Neural cell (in vitro differentiated cells): Measurements from ENCODE around the gene ARHGEF39. TPM values are rescaled to one million over a fixed set of nuclear protein-coding genes. Genes with fewer than 3 reads are reported as not detected.

Experiments
- H2AFZ ChIP-seq: fragments of 200-600, 300-800 bp; sonication (generic), shearing (Covaris generic); 2 replicates; pipeline ENCODE4 v1.6.0; 2014; ENCODE audit warnings: low read depth, mild to moderate bottlenecking, antibody characterized with exemption, low read length, moderate library complexity
- H3F3A ChIP-seq: fragments of 200-600 bp; shearing (Covaris generic); 2 replicates; pipeline ENCODE4 v1.6.1; 2016; ENCODE audit warnings: mild to moderate bottlenecking, moderate library complexity, mixed read lengths, antibody characterized with exemption, low read length; ENCODE audit not compliant: insufficient read depth, poor library complexity, severe bottlenecking
- H3K27ac ChIP-seq: fragments of 200-600, 300-800 bp; sonication (generic), shearing (Covaris generic); 2 replicates; pipeline ENCODE4 v1.5.1; 2014; ENCODE audit warnings: mild to moderate bottlenecking, low read length, moderate library complexity
- H3K27me3 ChIP-seq: fragments of 300-800, 200-600 bp; sonication (generic), shearing (Covaris generic); 2 replicates; pipeline ENCODE4 v1.6.0; 2014; ENCODE audit warnings: mild to moderate bottlenecking, low read depth, low read length, moderate library complexity; ENCODE audit not compliant: insufficient read depth
- H3K36me3 ChIP-seq: fragments of 300-800, 200-600 bp; sonication (generic), shearing (Covaris generic); 2 replicates; pipeline ENCODE4 v1.5.1; 2014; ENCODE audit warnings: mild to moderate bottlenecking, antibody characterized with exemption, low read length, moderate library complexity; ENCODE audit not compliant: insufficient read depth
- H3K4me2 ChIP-seq: fragments of 300-800, 200-600 bp; sonication (generic), shearing (Covaris generic); 2 replicates; pipeline ENCODE4 v1.6.0; 2014; ENCODE audit warnings: mild to moderate bottlenecking, low read length
- H3K4me3 ChIP-seq: fragments of 300-800, 200-600 bp; sonication (generic), shearing (Covaris generic); 2 replicates; pipeline ENCODE4 v1.5.1; 2014; ENCODE audit warnings: mild to moderate bottlenecking, low read length, moderate library complexity
- H3K79me2 ChIP-seq: fragments of 200-600 bp; shearing (Covaris generic); replicated peaks from 2 replicates; pipeline ENCODE4 v1.6.0; 2014; ENCODE audit warnings: mild to moderate bottlenecking, low read length, moderate library complexity; ENCODE audit not compliant: insufficient read depth
- H3K9ac ChIP-seq: fragments of 300-800, 200-600 bp; sonication (generic), shearing (Covaris generic); 2 replicates; pipeline ENCODE4 v1.6.1; 2016; ENCODE audit warnings: mild to moderate bottlenecking, low read length, mixed read lengths
- H3K9me2 ChIP-seq: fragments of 200-600 bp; shearing (Covaris generic); 2 replicates; pipeline ENCODE4 v1.6.1; 2016; ENCODE audit warnings: mild to moderate bottlenecking, low read length, mixed read lengths; ENCODE audit not compliant: insufficient read depth
- H3K9me3 ChIP-seq: fragments of 200-600, 300-800 bp; sonication (generic), shearing (Covaris generic); 2 replicates; pipeline ENCODE4 v1.6.1; 2016; ENCODE audit warnings: mild to moderate bottlenecking, mixed run types, low read length, moderate library complexity, mixed read lengths
- H4K20me1 ChIP-seq: fragments of 200-600 bp; shearing (Covaris generic); 2 replicates; pipeline ENCODE4 v1.6.1; 2016; ENCODE audit warnings: mild to moderate bottlenecking, mixed run types; ENCODE audit not compliant: insufficient read depth
- EP300 ChIP-seq: fragments of 450-650 bp; conservative IDR thresholded peaks from 2 replicates; pipeline ENCODE4 v1.6.1; 2014; ENCODE audit warnings: antibody characterized with exemption, mild to moderate bottlenecking, moderate library complexity; ENCODE audit not compliant: poor library complexity, severe bottlenecking
- EZH2 ChIP-seq: fragments of 200-600, 300-800 bp; shearing (Covaris generic), sonication (generic); IDR thresholded peaks from 2 replicates; pipeline ENCODE4 v1.6.1; 2014; ENCODE audit warnings: antibody characterized with exemption, low read length, borderline replicate concordance, mild to moderate bottlenecking; ENCODE audit not compliant: insufficient read depth, poor library complexity, severe bottlenecking
- MXI1 ChIP-seq: fragments of 450-650 bp; conservative IDR thresholded peaks from 2 replicates; pipeline ENCODE4 v1.6.1; 2014; ENCODE audit warnings: antibody characterized with exemption, mild to moderate bottlenecking; ENCODE audit not compliant: poor library complexity, severe bottlenecking
- POLR2AphosphoS5 ChIP-seq: IDR thresholded peaks from 2 replicates; pipeline ENCODE4 v1.6.1; 2012
- RAD21 ChIP-seq: fragments of 450-650 bp; conservative IDR thresholded peaks from 2 replicates; pipeline ENCODE4 v1.6.1; 2014; ENCODE audit warnings: antibody characterized with exemption, mild to moderate bottlenecking, moderate library complexity
- SMC3 ChIP-seq: fragments of 450-650 bp; conservative IDR thresholded peaks from 2 replicates; pipeline ENCODE4 v1.6.1; 2014; ENCODE audit warnings: antibody characterized with exemption, mild to moderate bottlenecking, moderate library complexity; ENCODE audit not compliant: poor library complexity
- TAF1 ChIP-seq: IDR thresholded peaks from 2 replicates; pipeline ENCODE4 v1.6.1; 2012; ENCODE audit warnings: low read depth
- polyA plus RNA-seq: library from polyadenylated mRNA; depleted of rRNA; stranded (reverse); fragments of >200 nt; gene quantifications from 2 replicates; pipeline ENCODE4 v1.2.3, GENCODE V29; 2014
- TF ChIP-seq, protein P1 (sequence below): IDR thresholded peaks from 2 replicates; pipeline ENCODE4 v1.6.1; 2012; ENCODE audit warnings: borderline replicate concordance
- TF ChIP-seq, protein P2 (sequence below): fragments of 450-650 bp; IDR thresholded peaks from 2 replicates; pipeline ENCODE4 v1.5.1; 2014; ENCODE audit warnings: antibody characterized with exemption, mild to moderate bottlenecking, moderate library complexity; ENCODE audit not compliant: poor library complexity, severe bottlenecking

Gene ARHGEF39
- polyA plus RNA-seq, 1 donor from 2014 or later, result 0.51 TPM

GRCh38 chr9:35700942-35701341 lies 35.9 kb upstream of the ARHGEF39 start:
- Histone ChIP-seq H3K9me2 (no peaks in the 10 kb centered on the region), H3K9me3 (no peaks in the 10 kb centered on the region), H3K9ac (no peak overlapping the region), H3K4me2 (no peak overlapping the region), H3K36me3 (no peaks in the 10 kb centered on the region), H3K4me3 (no peak overlapping the region), H3F3A (no peaks in the 10 kb centered on the region), H3K27ac (no peak overlapping the region), H2AFZ (no peak overlapping the region), H3K27me3 (no peaks in the 10 kb centered on the region), H4K20me1 (no peaks in the 10 kb centered on the region), H3K79me2 (no peaks in the 10 kb centered on the region)
- TF ChIP-seq MXI1 (no peak), TAF1 (no peak), RAD21 (no peak), POLR2AphosphoS5 (no peak), SMC3 (no peak), EZH2 (no peak), EP300 (no peak)
- TF ChIP-seq, protein P1, sequence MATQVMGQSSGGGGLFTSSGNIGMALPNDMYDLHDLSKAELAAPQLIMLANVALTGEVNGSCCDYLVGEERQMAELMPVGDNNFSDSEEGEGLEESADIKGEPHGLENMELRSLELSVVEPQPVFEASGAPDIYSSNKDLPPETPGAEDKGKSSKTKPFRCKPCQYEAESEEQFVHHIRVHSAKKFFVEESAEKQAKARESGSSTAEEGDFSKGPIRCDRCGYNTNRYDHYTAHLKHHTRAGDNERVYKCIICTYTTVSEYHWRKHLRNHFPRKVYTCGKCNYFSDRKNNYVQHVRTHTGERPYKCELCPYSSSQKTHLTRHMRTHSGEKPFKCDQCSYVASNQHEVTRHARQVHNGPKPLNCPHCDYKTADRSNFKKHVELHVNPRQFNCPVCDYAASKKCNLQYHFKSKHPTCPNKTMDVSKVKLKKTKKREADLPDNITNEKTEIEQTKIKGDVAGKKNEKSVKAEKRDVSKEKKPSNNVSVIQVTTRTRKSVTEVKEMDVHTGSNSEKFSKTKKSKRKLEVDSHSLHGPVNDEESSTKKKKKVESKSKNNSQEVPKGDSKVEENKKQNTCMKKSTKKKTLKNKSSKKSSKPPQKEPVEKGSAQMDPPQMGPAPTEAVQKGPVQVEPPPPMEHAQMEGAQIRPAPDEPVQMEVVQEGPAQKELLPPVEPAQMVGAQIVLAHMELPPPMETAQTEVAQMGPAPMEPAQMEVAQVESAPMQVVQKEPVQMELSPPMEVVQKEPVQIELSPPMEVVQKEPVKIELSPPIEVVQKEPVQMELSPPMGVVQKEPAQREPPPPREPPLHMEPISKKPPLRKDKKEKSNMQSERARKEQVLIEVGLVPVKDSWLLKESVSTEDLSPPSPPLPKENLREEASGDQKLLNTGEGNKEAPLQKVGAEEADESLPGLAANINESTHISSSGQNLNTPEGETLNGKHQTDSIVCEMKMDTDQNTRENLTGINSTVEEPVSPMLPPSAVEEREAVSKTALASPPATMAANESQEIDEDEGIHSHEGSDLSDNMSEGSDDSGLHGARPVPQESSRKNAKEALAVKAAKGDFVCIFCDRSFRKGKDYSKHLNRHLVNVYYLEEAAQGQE, result no peak
- TF ChIP-seq, protein P2, sequence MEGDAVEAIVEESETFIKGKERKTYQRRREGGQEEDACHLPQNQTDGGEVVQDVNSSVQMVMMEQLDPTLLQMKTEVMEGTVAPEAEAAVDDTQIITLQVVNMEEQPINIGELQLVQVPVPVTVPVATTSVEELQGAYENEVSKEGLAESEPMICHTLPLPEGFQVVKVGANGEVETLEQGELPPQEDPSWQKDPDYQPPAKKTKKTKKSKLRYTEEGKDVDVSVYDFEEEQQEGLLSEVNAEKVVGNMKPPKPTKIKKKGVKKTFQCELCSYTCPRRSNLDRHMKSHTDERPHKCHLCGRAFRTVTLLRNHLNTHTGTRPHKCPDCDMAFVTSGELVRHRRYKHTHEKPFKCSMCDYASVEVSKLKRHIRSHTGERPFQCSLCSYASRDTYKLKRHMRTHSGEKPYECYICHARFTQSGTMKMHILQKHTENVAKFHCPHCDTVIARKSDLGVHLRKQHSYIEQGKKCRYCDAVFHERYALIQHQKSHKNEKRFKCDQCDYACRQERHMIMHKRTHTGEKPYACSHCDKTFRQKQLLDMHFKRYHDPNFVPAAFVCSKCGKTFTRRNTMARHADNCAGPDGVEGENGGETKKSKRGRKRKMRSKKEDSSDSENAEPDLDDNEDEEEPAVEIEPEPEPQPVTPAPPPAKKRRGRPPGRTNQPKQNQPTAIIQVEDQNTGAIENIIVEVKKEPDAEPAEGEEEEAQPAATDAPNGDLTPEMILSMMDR, result no peak

- TF ChIP-seq EP300, result no peak
- TF ChIP-seq POLR2AphosphoS5, result no peak
- TF ChIP-seq EZH2, result no peak
- no peak for TF ChIP-seq MXI1
- no peak for TF ChIP-seq SMC3
- TF ChIP-seq, protein P1, result no peak
- no peak for TF ChIP-seq TAF1
- TF ChIP-seq, protein P2, result no peak
- no peak for TF ChIP-seq RAD21
- Histone ChIP-seq H3K9me3 (no peaks in the 10 kb centered on the region), H3K27me3 (no peaks in the 10 kb centered on the region), H3K4me3 (no peak overlapping the region), H2AFZ (no peak overlapping the region), H3K27ac (no peak overlapping the region), H4K20me1 (no peaks in the 10 kb centered on the region), H3K4me2 (no peak overlapping the region), H3K9me2 (no peaks in the 10 kb centered on the region), H3K9ac (no peak overlapping the region), H3K79me2 (no peaks in the 10 kb centered on the region), H3K36me3 (no peaks in the 10 kb centered on the region), H3F3A (no peaks in the 10 kb centered on the region)
Measured at GRCh38 chr9:35700031-35700430, 35.0 kb upstream of the ARHGEF39 start.
